CD8-positive, alpha-beta memory T cell (primary cell): ENCODE data around the gene CEND1. TPM values are rescaled to one million over a fixed set of nuclear protein-coding genes. Genes with fewer than 3 reads are reported as not detected.

Experiments used
- CTCF ChIA-PET: fragments of 350-600 bp; sonication (Branson Sonifier 250); formaldehyde crosslinking; loops from one replicate; lab custom pipeline; 2021; ENCODE audit warnings: antibody characterized with exemption; lab: Charles Lee
- POLR2A ChIA-PET: fragments of 350-600 bp; sonication (Branson Sonifier 250); formaldehyde crosslinking; loops from one replicate; lab custom pipeline; 2021; ENCODE audit warnings: antibody characterized with exemption; lab: Charles Lee
- DNase-seq, 5 donors: peaks; one replicate each; pipeline versions ENCODE4 v3.0.0 to v3.0.0-alpha.2; 2020 to 2022; ENCODE audit warnings: mixed read lengths in 1 of 5
- H3K27ac ChIP-seq: one replicate; pipeline ENCODE4 v1.7.0; 2013; ENCODE audit warnings: low read depth, mild to moderate bottlenecking, low read length, moderate library complexity
- H3K27me3 ChIP-seq: 2 replicates; pipeline ENCODE4 v1.7.0; 2013; ENCODE audit warnings: low read length, mild to moderate bottlenecking; ENCODE audit not compliant: insufficient read depth, poor library complexity, severe bottlenecking
- H3K36me3 ChIP-seq: 2 replicates; pipeline ENCODE4 v1.7.0; 2013; ENCODE audit warnings: mild to moderate bottlenecking, low read length, moderate library complexity; ENCODE audit not compliant: insufficient read depth
- H3K4me1 ChIP-seq: 2 replicates; pipeline ENCODE4 v1.7.0; 2013; ENCODE audit warnings: mild to moderate bottlenecking, low read length, moderate library complexity; ENCODE audit not compliant: insufficient read depth
- H3K4me3 ChIP-seq: 2 replicates; pipeline ENCODE4 v1.7.0; 2013; ENCODE audit warnings: mild to moderate bottlenecking, low read length
- H3K9me3 ChIP-seq: 2 replicates; pipeline ENCODE4 v1.7.0; 2013; ENCODE audit warnings: mild to moderate bottlenecking, low read length
- H3K27ac Mint-ChIP-seq, 8 donors: one replicate each; pipeline ENCODE4 v1.8.0; 2020 to 2021; ENCODE audit warnings: mixed read lengths in 8 of 8, mild to moderate bottlenecking in 6 of 8, inconsistent platforms in 3 of 8, moderate library complexity in 3 of 8
- H3K27me3 Mint-ChIP-seq, 2 donors: one replicate each; pipeline ENCODE4 v1.8.0; 2020 to 2021; ENCODE audit warnings: mixed read lengths in 2 of 2, mild to moderate bottlenecking in 1 of 2, moderate library complexity in 1 of 2
- H3K36me3 Mint-ChIP-seq, 3 donors: one replicate each; pipeline ENCODE4 v1.8.0; 2020 to 2021; ENCODE audit warnings: mixed read lengths in 3 of 3, inconsistent platforms in 1 of 3, mild to moderate bottlenecking in 1 of 3
- H3K4me1 Mint-ChIP-seq, 3 donors: one replicate each; pipeline ENCODE4 v1.8.0; 2020 to 2021; ENCODE audit warnings: mixed read lengths in 3 of 3, inconsistent platforms in 1 of 3, mild to moderate bottlenecking in 1 of 3
- H3K4me3 Mint-ChIP-seq, 7 donors: one replicate each; pipeline ENCODE4 v1.8.0; 2020 to 2021; ENCODE audit warnings: mixed read lengths in 7 of 7, mild to moderate bottlenecking in 6 of 7, moderate library complexity in 4 of 7, inconsistent platforms in 2 of 7
- H3K9me3 Mint-ChIP-seq, 5 donors: one replicate each; pipeline ENCODE4 v1.8.0; 2020 to 2022; ENCODE audit warnings: mixed read lengths in 5 of 5, mild to moderate bottlenecking in 3 of 5, moderate library complexity in 2 of 5, inconsistent platforms in 1 of 5
- polyA plus RNA-seq: library from polyadenylated mRNA; unstranded; fragments of 300-500 nt; fragmentation: Illumina TruSeq; gene quantifications from one replicate; pipeline ENCODE4 v1.2.3, GENCODE V29; 2021
- total RNA-seq, 2 experiments: library from RNA; stranded (reverse); gene quantifications; one replicate each; pipeline ENCODE4 v1.2.3, GENCODE V29; 2021

CEND1 gene
- total and polyA plus RNA-seq, 3 experiments from 2014 or later: 0.13 to 2.6 (median 2.1) TPM

DNA sequence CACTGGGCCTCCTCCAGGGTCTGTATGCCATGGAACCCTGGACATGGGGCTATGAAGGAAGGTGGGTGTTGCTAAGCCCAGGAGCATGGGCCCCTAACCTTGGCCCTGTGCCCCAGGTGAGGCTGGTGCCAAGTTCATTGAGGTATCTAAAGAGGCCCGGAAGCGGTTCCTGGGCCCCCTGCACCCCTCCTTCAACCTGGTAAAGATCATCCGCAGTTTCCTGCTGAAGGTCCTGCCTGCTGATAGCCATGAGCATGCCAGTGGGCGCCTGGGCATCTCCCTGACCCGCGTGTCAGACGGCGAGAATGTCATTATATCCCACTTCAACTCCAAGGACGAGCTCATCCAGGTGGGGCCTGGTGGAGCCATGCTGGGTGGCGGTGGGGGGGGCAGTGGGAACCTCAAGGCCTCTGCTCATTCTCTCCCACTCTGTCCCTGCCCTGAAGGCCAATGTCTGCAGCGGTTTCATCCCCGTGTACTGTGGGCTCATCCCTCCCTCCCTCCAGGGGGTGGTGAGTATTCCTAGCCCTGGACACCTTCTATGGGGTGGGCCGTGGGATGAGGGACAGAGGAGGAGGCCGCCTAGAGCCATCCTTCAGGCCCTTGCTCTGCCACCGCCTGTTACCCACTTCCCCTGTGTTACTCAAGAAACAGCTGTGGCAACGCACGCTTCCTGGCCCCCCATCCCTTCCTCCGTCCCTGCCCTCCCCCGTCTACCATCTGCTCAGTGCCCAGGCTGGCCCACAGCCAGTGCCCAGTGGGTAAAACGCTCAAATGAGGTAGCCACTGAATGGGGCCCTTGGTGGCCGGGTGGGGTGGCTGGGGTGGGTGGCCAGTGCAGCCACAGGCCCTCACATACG is 31.9 kb upstream of the CEND1 start:
- Histone ChIP-seq H3K27me3 (no peaks in the 10 kb centered on the region), H3K4me1 (peaks cover 25% of the 10 kb centered on the region), H3K27ac (no peak overlapping the region), H3K36me3 (no peaks in the 10 kb centered on the region), H3K9me3 (no peaks in the 10 kb centered on the region), H3K4me3 (no peak overlapping the region)
- Mint-ChIP-seq H3K4me1 (peaks cover 10 to 26% (median 11%) of the 10 kb centered on the region in 3 donors), H3K27me3 (peaks cover 0 to 5% of the 10 kb centered on the region in 2 donors), H3K4me3 (peak overlapping the region; percentile 35 to 95 (median 65)), H3K9me3 (no peaks in the 10 kb centered on the region), H3K27ac (no peak overlapping the region), H3K36me3 (peaks cover 0 to 37% (median 4%) of the 10 kb centered on the region in 3 donors)
- no peak for DNase-seq
- ChIA-PET POLR2A (interaction anchor here (1.3 kb wide), 1 partner anchor 10 kb away, joined by 7 read pairs; no protein-coding TSS in a partner anchor), CTCF (interaction anchor here (1.2 to 1.7 kb wide), 4 partner anchors 10 to 27 kb away, joined by 3 to 6 read pairs (median 4); no protein-coding TSS in a partner anchor)

DNA sequence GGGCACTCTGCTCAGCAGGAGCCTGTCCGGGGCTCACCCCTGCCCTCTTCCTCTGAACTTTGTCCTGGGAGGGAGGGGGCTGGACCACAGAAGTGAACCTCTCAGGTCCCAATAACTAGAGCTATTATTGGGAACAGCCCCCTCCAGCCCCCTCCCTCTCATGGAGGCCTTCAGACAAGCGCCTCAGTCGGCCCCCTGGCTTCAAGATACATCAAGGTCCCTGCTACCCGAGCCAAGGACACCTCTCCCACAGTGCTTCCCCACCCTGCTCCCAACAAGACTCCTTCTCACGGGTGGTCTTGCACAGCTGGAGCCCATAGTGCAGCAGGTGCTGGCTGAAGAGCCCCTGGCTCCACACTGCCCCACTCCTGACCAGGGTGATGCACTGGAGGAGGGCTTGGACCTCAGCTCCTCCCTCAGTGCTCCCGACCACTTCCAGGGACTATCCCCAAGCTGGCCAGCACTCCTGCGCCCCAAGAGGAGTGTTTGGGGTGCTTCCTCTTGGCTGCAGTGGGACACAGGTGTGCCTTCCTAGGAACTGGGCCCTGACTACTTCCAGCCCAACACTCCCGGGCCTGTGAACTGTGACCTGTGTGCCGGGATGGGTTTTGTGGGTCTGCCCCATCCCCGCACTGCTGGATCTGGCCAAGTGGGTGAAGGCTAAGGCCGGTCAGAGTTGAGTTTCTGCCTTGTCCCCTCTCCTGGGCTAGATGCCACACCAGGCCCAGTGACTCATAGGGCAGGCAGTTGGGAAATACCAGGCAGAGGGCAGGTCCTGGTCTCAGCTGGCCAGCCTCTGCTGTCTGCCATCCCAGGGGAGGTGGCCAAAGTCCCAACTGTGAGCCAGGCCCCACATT is 31.0 kb upstream of the CEND1 start:
- no peaks in the 10 kb centered on the region for H3K27me3 ChIP-seq
- peak overlapping the region; percentile 75 for H3K27ac ChIP-seq
- peaks cover 21% of the 10 kb centered on the region for H3K4me1 ChIP-seq
- H3K36me3 ChIP-seq: no peaks in the 10 kb centered on the region
- Mint-ChIP-seq H3K36me3 (peaks cover 0 to 37% (median 4%) of the 10 kb centered on the region in 3 donors), H3K27me3 (peaks cover 0 to 2% of the 10 kb centered on the region in 2 donors), H3K27ac (peak overlapping the region in 6 of 8 donors; percentile 50 to 94 (median 66)), H3K4me3 (peak overlapping the region; percentile 84 to 95 (median 89)), H3K9me3 (no peaks in the 10 kb centered on the region), H3K4me1 (peaks cover 6 to 21% (median 7%) of the 10 kb centered on the region in 3 donors)
- POLR2A ChIA-PET: interaction anchor here (0.6 to 2.7 kb wide), 11 partner anchors 8 to 540 kb away, joined by 3 to 38 read pairs (median 8); partner anchors contain the start of genes CD151, POLR2L, RNH1 and RPLP2
- CTCF ChIA-PET: interaction anchor here (1.9 kb wide), 1 partner anchor 15 kb away, joined by 5 read pairs; the partner anchor contains the start of gene PIDD1
- no peak for DNase-seq
- peak overlapping the region; percentile 84 for H3K4me3 ChIP-seq
- H3K9me3 ChIP-seq: no peaks in the 10 kb centered on the region

DNA sequence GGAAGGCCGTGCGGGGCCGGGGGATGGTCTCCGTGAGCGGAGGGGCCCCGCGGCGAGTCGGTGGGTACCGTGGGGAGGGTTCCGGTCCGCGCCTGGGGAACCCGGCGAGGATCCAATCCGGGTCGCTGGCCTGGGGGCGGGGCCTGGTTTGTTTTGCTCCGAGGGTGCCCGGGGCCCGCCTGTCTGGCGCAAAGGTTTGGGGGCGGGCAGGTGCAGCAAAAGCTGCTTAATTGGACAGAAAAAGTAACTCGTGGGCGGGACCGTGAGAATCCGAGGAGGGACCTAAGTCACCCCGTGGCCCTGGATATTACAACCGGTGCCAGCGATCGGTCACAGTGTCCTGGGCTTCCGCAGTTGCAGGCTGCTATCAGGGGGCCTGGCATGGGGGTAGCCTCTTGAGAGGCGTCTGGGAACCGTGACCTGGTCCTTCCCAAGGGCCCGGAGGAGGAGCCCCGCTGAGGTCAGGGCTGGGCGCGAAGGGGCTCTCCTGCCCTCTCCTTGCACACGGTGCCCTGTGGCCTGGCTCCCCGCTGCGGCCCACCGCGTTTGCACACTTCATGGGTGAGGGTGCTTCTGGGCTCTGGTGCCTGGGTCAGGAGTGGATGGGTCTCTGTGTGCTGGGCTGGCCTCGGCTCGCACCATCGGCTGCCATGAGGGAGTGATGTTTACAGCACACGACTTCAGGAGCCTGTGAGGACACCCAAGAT is 30.2 kb upstream of the CEND1 start:
- ChIA-PET CTCF (interaction anchor here (1.5 to 1.9 kb wide), 4 partner anchors 11 to 19 kb away, joined by 3 to 5 read pairs (median 4); partner anchors contain the start of gene PIDD1), POLR2A (interaction anchor here (0.6 to 2.7 kb wide), 16 partner anchors 9 to 539 kb away, joined by 3 to 38 read pairs (median 6); partner anchors contain the start of genes CD151, POLR2L, RNH1 and RPLP2)
- peaks cover 21% of the 10 kb centered on the region for H3K4me1 ChIP-seq
- no peaks in the 10 kb centered on the region for H3K36me3 ChIP-seq
- H3K4me3 ChIP-seq: peak overlapping the region; percentile 84
- peaks cover 0 to 1% of the 10 kb centered on the region in 2 donors for H3K27me3 Mint-ChIP-seq
- peak overlapping the region; percentile 84 to 95 (median 89) for H3K4me3 Mint-ChIP-seq
- H3K27ac ChIP-seq: peak overlapping the region; percentile 75
- DNase-seq: peak; percentile 95 to 97 (median 96)
- H3K36me3 Mint-ChIP-seq: peaks cover 0 to 32% (median 2%) of the 10 kb centered on the region in 3 donors
- H3K9me3 ChIP-seq: no peaks in the 10 kb centered on the region
- no peaks in the 10 kb centered on the region for H3K27me3 ChIP-seq
- peaks cover 6 to 20% (median 7%) of the 10 kb centered on the region in 3 donors for H3K4me1 Mint-ChIP-seq
- no peaks in the 10 kb centered on the region for H3K9me3 Mint-ChIP-seq
- peak overlapping the region; percentile 80 to 95 (median 88) for H3K27ac Mint-ChIP-seq

DNA sequence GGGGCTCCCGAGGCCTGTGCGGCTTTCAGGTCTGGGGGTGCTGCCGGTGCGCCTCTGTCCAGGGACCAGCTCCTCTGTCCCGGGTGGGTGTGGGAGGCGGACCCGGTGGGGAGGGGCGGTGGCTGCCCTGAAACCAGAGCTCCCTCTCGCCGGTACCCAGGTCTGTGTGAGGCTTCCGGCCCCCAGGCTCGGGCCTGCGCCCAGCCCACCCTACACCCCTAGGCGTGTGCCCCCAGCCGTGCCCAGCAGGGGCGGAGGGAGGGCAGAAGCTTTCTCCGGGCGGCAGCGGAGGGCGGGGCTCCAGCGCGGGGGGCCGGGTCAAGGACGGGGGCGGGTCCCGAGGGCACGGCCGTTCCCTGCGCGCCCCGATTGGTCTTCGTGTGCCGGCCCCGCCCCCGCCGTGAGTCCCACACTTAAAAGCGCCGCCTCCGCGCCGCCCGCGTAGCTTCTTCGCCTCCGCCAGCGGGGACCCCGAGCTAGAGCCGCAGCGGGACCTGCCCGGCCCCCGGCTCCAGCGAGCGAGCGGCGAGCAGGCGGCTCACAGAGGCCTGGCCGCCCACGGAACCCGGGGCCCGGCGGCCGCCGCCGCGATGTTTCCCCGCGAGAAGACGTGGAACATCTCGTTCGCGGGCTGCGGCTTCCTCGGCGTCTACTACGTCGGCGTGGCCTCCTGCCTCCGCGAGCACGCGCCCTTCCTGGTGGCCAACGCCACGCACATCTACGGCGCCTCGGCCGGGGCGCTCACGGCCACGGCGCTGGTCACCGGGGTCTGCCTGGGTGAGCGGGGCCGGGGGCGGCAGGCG is 29.4 kb upstream of the CEND1 start:
- peak overlapping the region; percentile 84 to 95 (median 89) for H3K4me3 Mint-ChIP-seq
- H3K27ac Mint-ChIP-seq: peak overlapping the region in 6 of 8 donors; percentile 70 to 94 (median 84)
- H3K4me1 Mint-ChIP-seq: peaks cover 6 to 18% (median 7%) of the 10 kb centered on the region in 3 donors

DNA sequence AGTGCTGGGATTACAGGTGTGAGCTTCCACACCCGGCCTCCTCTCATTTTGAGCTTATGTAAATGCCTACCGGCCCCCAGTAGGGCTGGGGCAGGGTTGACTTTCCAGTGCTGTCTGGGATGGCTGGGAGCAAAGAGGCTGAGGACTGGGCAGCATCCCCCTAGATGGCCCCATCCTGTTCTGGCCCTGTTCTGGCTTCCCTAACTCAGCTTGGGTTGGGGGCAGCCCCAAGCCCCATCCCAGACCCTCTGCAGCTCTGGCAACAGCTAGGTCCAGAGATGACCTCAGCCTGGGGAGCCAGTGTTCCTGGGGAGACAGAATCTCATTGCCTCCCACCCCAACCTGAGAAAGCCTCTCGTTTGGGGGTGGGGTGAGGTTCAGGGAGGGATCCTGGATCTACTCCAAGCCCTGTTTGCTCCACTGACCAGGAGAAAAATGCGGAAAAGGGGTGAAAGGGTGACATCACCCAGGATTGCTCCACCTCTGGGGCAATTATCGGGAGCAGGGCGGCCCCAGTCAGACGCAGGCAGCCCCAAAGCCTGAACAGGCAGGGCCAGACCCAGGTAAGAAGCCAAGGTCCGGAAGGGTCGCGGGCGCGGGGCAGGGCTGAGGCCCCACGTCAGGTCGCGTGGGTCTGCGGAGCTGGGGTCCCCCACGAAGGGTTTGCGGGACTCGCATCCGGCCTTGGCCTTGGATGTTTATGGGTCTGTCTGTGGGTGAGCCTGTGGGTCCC is 28.7 kb upstream of the CEND1 start, which contains the start of gene PNPLA2:
PNPLA2 (plus strand) TSS at position 519 of the 733 bp plus-strand sequence. CDS start 805 bp downstream, outside the sequence.
- peak within 1 kb of the TSS; percentile 84 to 95 (median 89) for H3K4me3 Mint-ChIP-seq
- peak within 1 kb of the TSS; percentile 84 for H3K4me3 ChIP-seq
- no peaks in the 10 kb centered on the region for H3K36me3 ChIP-seq
- peak within 1 kb of the TSS in 7 of 8 donors; percentile 60 to 94 (median 88) for H3K27ac Mint-ChIP-seq
- H3K27me3 Mint-ChIP-seq: no peaks in the 10 kb centered on the region
- no peaks in the 10 kb centered on the region for H3K9me3 ChIP-seq
- H3K4me1 Mint-ChIP-seq: peaks cover 6 to 18% (median 7%) of the 10 kb centered on the region in 3 donors
- H3K9me3 Mint-ChIP-seq: no peaks in the 10 kb centered on the region
- H3K27me3 ChIP-seq: no peaks in the 10 kb centered on the region
- ChIA-PET POLR2A (interaction anchor here (0.7 to 2.7 kb wide), 15 partner anchors 8 to 611 kb away, joined by 3 to 38 read pairs (median 6); partner anchors contain the start of genes BET1L, CD151, POLR2L and RIC8A), CTCF (interaction anchor here (0.7 to 1.9 kb wide), 8 partner anchors 8 to 23 kb away, joined by 3 to 5 read pairs (median 4); partner anchors contain the start of gene PIDD1)
- H3K27ac ChIP-seq: peak within 1 kb of the TSS; percentile 75
- H3K4me1 ChIP-seq: peaks cover 21% of the 10 kb centered on the region
- H3K36me3 Mint-ChIP-seq: peaks cover 0 to 27% (median 0%) of the 10 kb centered on the region in 3 donors
- no peak for DNase-seq

More for the DNA sequence above, 29.4 kb upstream of the CEND1 start:
- Histone ChIP-seq H3K36me3 (no peaks in the 10 kb centered on the region), H3K4me3 (peak overlapping the region; percentile 84), H3K4me1 (peaks cover 21% of the 10 kb centered on the region), H3K27me3 (no peaks in the 10 kb centered on the region), H3K27ac (peak overlapping the region; percentile 75), H3K9me3 (no peaks in the 10 kb centered on the region)
- no peaks in the 10 kb centered on the region for H3K9me3 Mint-ChIP-seq
- peak; percentile 90 to 93 (median 92) for DNase-seq
- POLR2A ChIA-PET: interaction anchor here (0.6 to 2.7 kb wide), 18 partner anchors 8 to 612 kb away, joined by 3 to 38 read pairs (median 5); partner anchors contain the start of genes BET1L, CD151, POLR2L and RIC8A
- H3K27me3 Mint-ChIP-seq: no peaks in the 10 kb centered on the region
- CTCF ChIA-PET: interaction anchor here (0.7 to 1.9 kb wide), 9 partner anchors 9 to 22 kb away, joined by 3 to 5 read pairs (median 4); partner anchors contain the start of gene PIDD1
- peaks cover 0 to 27% (median 0%) of the 10 kb centered on the region in 3 donors for H3K36me3 Mint-ChIP-seq

DNA sequence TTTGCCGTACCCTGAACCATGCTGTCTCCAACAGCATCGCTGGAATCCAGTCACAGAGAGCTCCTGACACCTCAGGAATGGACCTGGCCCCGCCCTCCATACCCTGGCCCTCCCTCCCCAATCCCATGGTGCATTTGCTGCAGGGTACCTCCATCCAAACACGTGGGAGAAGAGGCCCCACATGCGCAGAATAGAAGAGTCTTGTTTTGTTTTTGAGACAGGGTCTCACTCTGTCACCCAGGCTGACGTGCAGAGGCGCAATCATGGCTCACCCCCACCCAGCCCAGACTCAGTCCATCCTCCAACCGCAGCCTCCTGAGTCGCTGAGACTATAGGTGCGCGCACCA is 26.5 kb upstream of the CEND1 start:
- Mint-ChIP-seq H3K36me3 (peaks cover 0 to 30% (median 0%) of the 10 kb centered on the region in 3 donors), H3K4me1 (peaks cover 13 to 28% (median 15%) of the 10 kb centered on the region in 3 donors), H3K27ac (no peak overlapping the region), H3K27me3 (no peaks in the 10 kb centered on the region), H3K9me3 (no peaks in the 10 kb centered on the region), H3K4me3 (peak overlapping the region in 1 of 7 donors; percentile 48)
- CTCF ChIA-PET: no interaction called here
- Histone ChIP-seq H3K4me1 (peaks cover 23% of the 10 kb centered on the region), H3K27me3 (no peaks in the 10 kb centered on the region), H3K4me3 (no peak overlapping the region), H3K36me3 (peaks cover 17% of the 10 kb centered on the region), H3K9me3 (no peaks in the 10 kb centered on the region), H3K27ac (no peak overlapping the region)
- DNase-seq: no peak
- POLR2A ChIA-PET: no interaction called here
